Activated T-helper 1 cell treated with anti-CD3 and anti-CD28 coated beads, Interleukin-12 subunit alpha, Interleukin-12 subunit beta, Interleukin-2, Interleukin-4 antibody, amounts not matched to agents 30 ng/mL and 10 ng/mL and 1 ng/mL, durations not matched to agents 14 hours and 24 hours and 36 hours (primary cell): ENCODE data around the gene FAM234A. TPM values are rescaled to one million over a fixed set of nuclear protein-coding genes. Genes with fewer than 3 reads are reported as not detected.

Experiments
- DNase-seq: peaks from one replicate; pipeline ENCODE4 v3.0.0; 2021; ENCODE audit warnings: low spot score
- H3K27ac Mint-ChIP-seq: one replicate; pipeline ENCODE4 v1.8.0; 2021; ENCODE audit warnings: mild to moderate bottlenecking, mixed read lengths
- H3K27me3 Mint-ChIP-seq: one replicate; pipeline ENCODE4 v1.8.0; 2022; ENCODE audit warnings: mild to moderate bottlenecking, moderate library complexity, mixed read lengths; ENCODE audit not compliant: insufficient read depth
- H3K36me3 Mint-ChIP-seq: one replicate; pipeline ENCODE4 v1.8.0; 2021; ENCODE audit warnings: low read depth, mixed read lengths
- H3K4me1 Mint-ChIP-seq: one replicate; pipeline ENCODE4 v1.8.0; 2021; ENCODE audit warnings: low read depth, mixed read lengths
- H3K4me3 Mint-ChIP-seq: one replicate; pipeline ENCODE4 v1.8.0; 2021; ENCODE audit warnings: mild to moderate bottlenecking, moderate library complexity, mixed read lengths
- H3K9me3 Mint-ChIP-seq: one replicate; pipeline ENCODE4 v1.8.0; 2021; ENCODE audit warnings: mixed read lengths
- intact Hi-C: fragments of 100-400 bp; cut with micrococcal nuclease; formaldehyde crosslinking; loops from one replicate; pipeline ENCODE4 v1.15.1; 2024
- total RNA-seq: library from RNA; stranded (reverse); gene quantifications from 2 replicates; pipeline ENCODE4 v1.2.3, GENCODE V29; 2022

The FAM234A gene
- total RNA-seq, 1 donor from 2014 or later = 18.0 TPM

DNA sequence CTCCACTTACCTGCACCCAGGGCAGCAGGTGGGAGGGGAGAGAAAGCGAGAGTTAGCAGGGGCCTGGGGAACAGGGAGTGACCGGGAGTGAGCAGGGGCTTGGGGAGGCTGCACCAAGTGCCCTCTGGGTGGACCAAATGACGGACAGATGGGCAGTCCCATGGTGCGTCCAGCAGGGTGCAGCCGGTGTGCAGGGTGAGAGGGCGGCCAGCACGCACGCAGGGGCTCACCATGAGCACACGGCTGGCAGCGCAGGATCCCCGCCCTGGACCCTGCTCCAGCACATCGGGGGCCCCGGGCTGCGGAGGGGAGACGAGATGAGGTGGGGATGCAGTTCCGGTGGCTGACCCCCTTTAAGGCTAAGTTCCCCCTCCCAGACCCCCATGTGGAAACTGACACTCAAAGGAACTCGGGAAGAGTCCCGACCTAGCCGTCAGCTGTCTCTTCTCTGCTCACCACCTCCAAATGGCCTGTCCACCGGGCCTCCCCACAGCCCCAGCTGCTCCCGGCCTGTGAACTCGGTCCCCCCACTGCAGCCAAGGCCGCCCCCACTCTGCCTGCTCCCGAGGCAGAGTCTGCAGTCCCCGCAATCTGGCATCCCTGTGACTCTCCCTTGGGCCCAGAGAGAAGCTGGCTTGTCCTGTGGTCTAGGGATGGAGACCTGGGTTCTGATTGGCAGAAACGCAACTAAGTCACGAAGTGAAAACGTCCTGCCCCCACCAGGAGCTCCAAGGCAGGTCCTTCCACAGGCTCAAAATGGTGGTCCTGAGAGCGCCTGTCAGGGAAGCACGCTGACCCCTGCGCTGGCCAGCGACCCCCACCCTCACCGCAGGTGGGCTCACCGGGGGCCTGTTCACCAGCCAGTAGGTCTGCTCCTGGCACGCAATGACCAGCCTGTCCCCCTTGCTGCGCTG, 38.3 kb downstream of the FAM234A start:
- Mint-ChIP-seq H3K4me3 (no peak overlapping the region), H3K36me3 (no peaks in the 10 kb centered on the region), H3K9me3 (no peaks in the 10 kb centered on the region), H3K27ac (no peak overlapping the region), H3K4me1 (no peaks in the 10 kb centered on the region), H3K27me3 (peaks cover 27% of the 10 kb centered on the region)
- no peak for DNase-seq
- intact Hi-C loops = no loop called here

DNA sequence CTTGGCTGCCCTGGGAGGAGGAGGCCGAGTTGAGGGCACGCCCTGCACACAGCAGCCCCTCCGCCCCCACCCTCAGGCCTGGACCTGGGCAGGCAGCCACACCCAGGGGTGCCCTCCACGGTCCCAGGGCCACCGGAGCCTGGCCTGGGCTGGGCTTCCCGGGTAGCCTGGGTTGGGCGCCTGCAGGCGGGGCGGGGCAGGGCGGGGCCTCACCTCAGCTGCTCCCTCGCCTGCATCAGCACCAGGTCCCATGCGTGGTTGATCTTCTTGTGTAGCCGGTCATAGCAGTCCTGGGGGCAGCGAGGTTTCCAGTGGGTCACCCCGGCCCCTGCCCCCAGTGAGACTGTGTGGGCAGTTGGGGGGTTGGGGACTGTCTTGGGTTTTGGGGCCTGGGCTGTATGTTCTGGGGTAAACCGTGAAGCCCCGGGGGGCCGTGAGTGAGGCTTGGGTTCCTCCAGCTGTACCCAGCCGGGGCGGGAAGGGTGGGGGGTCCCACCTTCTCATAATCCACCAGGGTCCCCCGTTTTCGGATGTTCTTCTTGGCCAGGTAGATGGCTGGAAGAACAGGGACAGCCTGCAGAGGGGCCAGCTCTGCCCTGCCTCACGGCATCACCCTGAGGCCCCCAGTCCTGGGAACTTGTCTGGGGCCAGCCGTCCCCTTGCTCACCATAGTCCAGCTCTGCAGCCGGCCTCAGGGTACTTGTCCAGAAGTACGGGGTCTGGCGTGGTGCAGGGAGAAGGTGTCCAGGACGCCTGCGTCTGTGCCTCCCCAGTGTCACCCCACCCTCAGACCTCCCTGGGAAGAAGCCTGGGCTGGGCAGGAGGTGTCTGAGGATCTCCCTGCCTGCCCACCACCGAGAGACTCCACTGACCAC, 39.2 kb downstream of the FAM234A start:
- intact Hi-C loops = no loop called here
- Mint-ChIP-seq H3K27ac (no peak overlapping the region), H3K9me3 (no peaks in the 10 kb centered on the region), H3K4me3 (no peak overlapping the region), H3K27me3 (peaks cover 32% of the 10 kb centered on the region), H3K36me3 (no peaks in the 10 kb centered on the region), H3K4me1 (no peaks in the 10 kb centered on the region)
- DNase-seq = no peak

- DNase-seq = no peak
- Mint-ChIP-seq H3K36me3 (no peaks in the 10 kb centered on the region), H3K27ac (no peak overlapping the region), H3K4me1 (no peaks in the 10 kb centered on the region), H3K27me3 (peaks cover 38% of the 10 kb centered on the region), H3K9me3 (no peaks in the 10 kb centered on the region), H3K4me3 (no peak overlapping the region)
- intact Hi-C loops = no loop called here
Measured at GRCh38 chr16:275041-275641, 40.5 kb downstream of the FAM234A start.

GRCh38 chr16:275786-276232, 41.2 kb downstream of the FAM234A start, which contains the start of gene RGS11:
RGS11 (minus strand) TSS chr16:275944; CDS start chr16:275911, 33 bp downstream.
- H3K4me3 Mint-ChIP-seq = peak within 1 kb of the TSS; percentile 33
- peaks cover 38% of the 10 kb centered on the region for H3K27me3 Mint-ChIP-seq
- no peaks in the 10 kb centered on the region for H3K36me3 Mint-ChIP-seq
- no peak for DNase-seq
- no peak within 1 kb of the TSS for H3K27ac Mint-ChIP-seq
- no peaks in the 10 kb centered on the region for H3K4me1 Mint-ChIP-seq
- no peaks in the 10 kb centered on the region for H3K9me3 Mint-ChIP-seq
- intact Hi-C loops = no loop called here

- H3K27me3 Mint-ChIP-seq = peaks cover 39% of the 10 kb centered on the region
- intact Hi-C loops = no loop called here
- no peak for DNase-seq
- H3K4me3 Mint-ChIP-seq = peak overlapping the region; percentile 33
- no peaks in the 10 kb centered on the region for H3K4me1 Mint-ChIP-seq
- no peaks in the 10 kb centered on the region for H3K9me3 Mint-ChIP-seq
- H3K36me3 Mint-ChIP-seq = no peaks in the 10 kb centered on the region
- no peak overlapping the region for H3K27ac Mint-ChIP-seq
Measured at GRCh38 chr16:276426-277077, 41.9 kb downstream of the FAM234A start.

DNA sequence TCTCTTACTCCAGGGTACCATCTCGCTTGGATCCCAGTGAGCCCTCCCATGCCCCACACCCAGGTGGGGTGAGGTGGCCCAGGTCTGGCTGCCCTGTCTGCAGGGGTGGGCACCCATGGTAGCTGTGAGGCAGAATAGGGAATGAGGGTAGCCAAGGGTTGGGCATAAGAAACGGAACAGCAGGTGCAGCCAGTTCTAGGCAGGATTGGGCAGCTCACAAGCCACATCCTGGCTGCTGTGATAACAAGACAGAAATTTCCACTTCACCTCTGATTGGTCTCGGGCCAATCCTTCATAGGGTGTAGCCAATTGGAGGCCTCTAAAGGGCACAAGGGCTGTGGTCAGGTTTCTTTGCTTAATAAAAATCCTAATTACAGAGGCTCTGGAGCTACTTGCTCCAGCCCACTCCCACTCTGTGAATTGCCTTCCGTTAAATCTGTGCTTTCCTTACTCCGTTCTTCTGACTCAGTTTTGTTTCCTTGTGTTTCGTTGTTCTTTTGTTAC, 44.3 kb downstream of the FAM234A start:
- no peaks in the 10 kb centered on the region for H3K36me3 Mint-ChIP-seq
- H3K27ac Mint-ChIP-seq = no peak overlapping the region
- DNase-seq = peak; percentile 7
- H3K9me3 Mint-ChIP-seq = no peaks in the 10 kb centered on the region
- intact Hi-C loops = loop anchor here (2.0 kb wide), 1 partner anchor 44 kb away; the partner anchor contains the start of gene FAM234A
- no peaks in the 10 kb centered on the region for H3K4me1 Mint-ChIP-seq
- peaks cover 34% of the 10 kb centered on the region for H3K27me3 Mint-ChIP-seq
- H3K4me3 Mint-ChIP-seq = no peak overlapping the region

GRCh38 chr16:279531-279930, 44.9 kb downstream of the FAM234A start:
- intact Hi-C loops = loop anchor here (2.0 kb wide), 1 partner anchor 45 kb away; the partner anchor contains the start of gene FAM234A
- DNase-seq = no peak
- Mint-ChIP-seq H3K4me1 (no peaks in the 10 kb centered on the region), H3K27me3 (peaks cover 31% of the 10 kb centered on the region), H3K36me3 (no peaks in the 10 kb centered on the region), H3K4me3 (no peak overlapping the region), H3K27ac (no peak overlapping the region), H3K9me3 (no peaks in the 10 kb centered on the region)

GRCh38 chr16:280005-280460, 45.4 kb downstream of the FAM234A start:
- H3K9me3 Mint-ChIP-seq = no peaks in the 10 kb centered on the region
- no peak for DNase-seq
- no peak overlapping the region for H3K4me3 Mint-ChIP-seq
- H3K36me3 Mint-ChIP-seq = no peaks in the 10 kb centered on the region
- H3K4me1 Mint-ChIP-seq = no peaks in the 10 kb centered on the region
- no peak overlapping the region for H3K27ac Mint-ChIP-seq
- peaks cover 31% of the 10 kb centered on the region for H3K27me3 Mint-ChIP-seq
- intact Hi-C loops = no loop called here

DNA sequence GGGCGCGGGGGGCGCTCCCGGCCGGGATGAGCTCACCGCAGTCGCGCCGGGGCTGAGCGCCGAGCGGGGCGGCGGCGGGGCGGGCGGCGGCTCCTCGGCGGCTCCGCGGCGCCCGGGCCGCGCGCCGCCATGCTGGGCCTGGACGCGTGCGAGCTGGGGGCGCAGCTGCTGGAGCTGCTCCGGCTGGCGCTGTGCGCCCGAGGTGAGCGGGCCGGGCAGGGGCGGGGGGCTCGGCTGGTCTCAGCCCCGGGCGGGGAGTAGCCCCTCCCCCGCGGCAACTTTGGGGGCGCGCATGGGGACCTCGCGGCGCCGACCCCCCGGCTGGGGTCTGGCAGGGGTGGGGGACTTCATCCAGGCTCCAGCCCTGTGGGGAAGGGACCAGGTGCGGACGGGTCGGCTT, 45.9 kb downstream of the FAM234A start, which contains the start of gene ARHGDIG:
ARHGDIG (plus strand) TSS at position 40 of the 400 bp plus-strand sequence; CDS start at position 130, 90 bp downstream.
- no peak within 1 kb of the TSS for H3K27ac Mint-ChIP-seq
- no peaks in the 10 kb centered on the region for H3K4me1 Mint-ChIP-seq
- no peak within 1 kb of the TSS for H3K4me3 Mint-ChIP-seq
- peaks cover 27% of the 10 kb centered on the region for H3K27me3 Mint-ChIP-seq
- no peaks in the 10 kb centered on the region for H3K9me3 Mint-ChIP-seq
- no peak for DNase-seq
- intact Hi-C loops = no loop called here
- H3K36me3 Mint-ChIP-seq = no peaks in the 10 kb centered on the region

GRCh38 chr16:280991-281659, 46.5 kb downstream of the FAM234A start:
- intact Hi-C loops = no loop called here
- Mint-ChIP-seq H3K27ac (no peak overlapping the region), H3K4me3 (no peak overlapping the region), H3K4me1 (no peaks in the 10 kb centered on the region), H3K9me3 (no peaks in the 10 kb centered on the region), H3K27me3 (peaks cover 26% of the 10 kb centered on the region), H3K36me3 (no peaks in the 10 kb centered on the region)
- no peak for DNase-seq

GRCh38 chr16:281660-282255, 47.1 kb downstream of the FAM234A start:
- no peak for DNase-seq
- no peak overlapping the region for H3K4me3 Mint-ChIP-seq

More at GRCh38 chr16:281660-282255, 47.1 kb downstream of the FAM234A start:
- Mint-ChIP-seq H3K36me3 (no peaks in the 10 kb centered on the region), H3K27me3 (peaks cover 20% of the 10 kb centered on the region), H3K27ac (no peak overlapping the region), H3K9me3 (no peaks in the 10 kb centered on the region), H3K4me1 (no peaks in the 10 kb centered on the region)
- intact Hi-C loops = no loop called here
